Thyroid gland (tissue), 4 donors: ENCODE measurements around the gene NUDCD3. TPM values are rescaled to one million over a fixed set of nuclear protein-coding genes. Genes with fewer than 3 reads are reported as not detected.

Source experiments
- DNase-seq, 2 donors: peaks; one replicate each; pipeline ENCODE4 v3.0.0-alpha.2; 2019
- H3K27ac ChIP-seq, 3 donors: fragments of 200-600 bp; sonication (generic); 1 replicate in 2 of 3; 2 replicates in 1 of 3; pipeline ENCODE4 v1.5.1; 2016 to 2019; ENCODE audit warnings: mild to moderate bottlenecking in 1 of 3, moderate library complexity in 1 of 3
- H3K27me3 ChIP-seq: fragments of 200-600 bp; sonication (generic); one replicate; pipeline ENCODE4 v1.5.1; 2019
- H3K36me3 ChIP-seq, 2 donors: fragments of 200-600 bp; sonication (generic); one replicate each; pipeline ENCODE4 v1.5.1; 2016 to 2019
- H3K4me1 ChIP-seq, 2 donors: fragments of 200-600 bp; sonication (generic); one replicate each; pipeline ENCODE4 v1.5.1; 2017 to 2019
- H3K4me3 ChIP-seq, 3 donors: fragments of 200-600 bp; sonication (generic); replicated peaks in 1 of 3; 1 replicate in 2 of 3; 2 replicates in 1 of 3; pipeline ENCODE4 v1.5.1; 2016; ENCODE audit warnings: mild to moderate bottlenecking in 1 of 3
- H3K9me3 ChIP-seq: fragments of 200-600 bp; sonication (generic); one replicate; pipeline ENCODE4 v1.5.1; 2017
- CTCF ChIP-seq, 6 experiments: fragments of 200-600 bp in 3 of 6; fragments of 450-650 bp in 3 of 6; sonication (generic) in 3 of 6; IDR thresholded peaks; one replicate each; pipeline ENCODE4 v1.5.1; 2016 to 2019; ENCODE audit warnings: antibody characterized with exemption in 6 of 6, mild to moderate bottlenecking in 2 of 6, inconsistent platforms in 1 of 6, moderate library complexity in 1 of 6
- POLR2A ChIP-seq, 2 donors: fragments of 450-650 bp; IDR thresholded peaks; one replicate each; pipeline ENCODE4 v1.6.1; 2017; ENCODE audit warnings: antibody characterized with exemption in 2 of 2, mild to moderate bottlenecking in 2 of 2, moderate library complexity in 1 of 2
- WGBS, 2 donors: methylation state at CpG; one replicate each; pipeline ENCODE4 v1.1.5; 2017; 5-methylcytosine and 5-hydroxymethylcytosine counted together
- intact Hi-C: fragments of 100-400 bp; cut with DNase I; formaldehyde crosslinking; loops from one replicate; pipeline ENCODE4 v1.15.1; 2023
- total RNA-seq, 4 donors: library from RNA; depleted of rRNA; stranded (reverse); fragments of >200 nt; gene quantifications; one replicate each; pipeline ENCODE4 v1.2.3, GENCODE V29; 2016

NUDCD3 gene
- total RNA-seq, 4 donors from 2014 or later: 41.4 to 76.9 (median 52.0) TPM

GRCh38 chr7:44415047-44415446 is 75.4 kb downstream of the NUDCD3 start:
- TF ChIP-seq POLR2A (IDR thresholded peaks at IDR 0.05) (no peak), CTCF (IDR thresholded peaks at IDR 0.05) (no peak)
- peak overlapping the region in 1 of 3 donors; percentile 15 for H3K27ac ChIP-seq
- H3K4me3 ChIP-seq: no peak overlapping the region
- H3K4me1 ChIP-seq: peaks cover 25 to 32% of the 10 kb centered on the region in 2 donors
- intact Hi-C loops: no loop called here
- no peaks in the 10 kb centered on the region for H3K9me3 ChIP-seq
- H3K27me3 ChIP-seq: no peaks in the 10 kb centered on the region
- no peak for DNase-seq
- H3K36me3 ChIP-seq: no peaks in the 10 kb centered on the region
- 90 to 100% methylated on average over 1 of the region's 1 CpG for WGBS, 2 donors

- intact Hi-C loops: no loop called here
- no peak for DNase-seq
- WGBS, 2 donors: 97 to 100% methylated on average over 2 of the region's 2 CpGs
- no peak overlapping the region for H3K27ac ChIP-seq
- H3K4me1 ChIP-seq: peaks cover 15 to 28% of the 10 kb centered on the region in 2 donors
- TF ChIP-seq POLR2A (IDR thresholded peaks at IDR 0.05): no peak
- no peak for TF ChIP-seq CTCF (IDR thresholded peaks at IDR 0.05)
- H3K9me3 ChIP-seq: no peaks in the 10 kb centered on the region
- no peaks in the 10 kb centered on the region for H3K27me3 ChIP-seq
- H3K36me3 ChIP-seq: no peaks in the 10 kb centered on the region
- no peak overlapping the region for H3K4me3 ChIP-seq
Observed at GRCh38 chr7:44411306-44411705, 79.2 kb downstream of the NUDCD3 start.

- Histone ChIP-seq H3K36me3 (peaks cover 3 to 7% of the 10 kb centered on the region in 2 donors), H3K27me3 (no peaks in the 10 kb centered on the region), H3K4me1 (peaks cover 0 to 12% of the 10 kb centered on the region in 2 donors), H3K9me3 (no peaks in the 10 kb centered on the region), H3K4me3 (no peak overlapping the region), H3K27ac (no peak overlapping the region)
- intact Hi-C loops: no loop called here
- DNase-seq: no peak
- 67 to 79% methylated on average over 3 of the region's 3 CpGs for WGBS, 2 donors
- no peak for TF ChIP-seq CTCF (IDR thresholded peaks at IDR 0.05)
- no peak for TF ChIP-seq POLR2A (IDR thresholded peaks at IDR 0.05)
Observed at GRCh38 chr7:44408596-44408995, 81.9 kb downstream of the NUDCD3 start.

GRCh38 chr7:44403775-44404174 is 86.7 kb downstream of the NUDCD3 start:
- peaks cover 13 to 16% of the 10 kb centered on the region in 2 donors for H3K36me3 ChIP-seq
- no peak overlapping the region for H3K27ac ChIP-seq
- no peak for TF ChIP-seq CTCF (IDR thresholded peaks at IDR 0.05)
- TF ChIP-seq POLR2A (IDR thresholded peaks at IDR 0.05): no peak
- H3K9me3 ChIP-seq: no peaks in the 10 kb centered on the region
- no peak for DNase-seq
- no peaks in the 10 kb centered on the region for H3K27me3 ChIP-seq
- H3K4me1 ChIP-seq: peaks cover 0 to 9% of the 10 kb centered on the region in 2 donors
- WGBS, 2 donors: 88 to 97% methylated on average over 2 of the region's 2 CpGs
- intact Hi-C loops: no loop called here
- no peak overlapping the region for H3K4me3 ChIP-seq

GRCh38 chr7:44403176-44403759 is 87.2 kb downstream of the NUDCD3 start:
- H3K27ac ChIP-seq: no peak overlapping the region
- intact Hi-C loops: no loop called here
- TF ChIP-seq CTCF (IDR thresholded peaks at IDR 0.05) (no peak), POLR2A (IDR thresholded peaks at IDR 0.05) (no peak)
- no peaks in the 10 kb centered on the region for H3K9me3 ChIP-seq
- no peaks in the 10 kb centered on the region for H3K27me3 ChIP-seq
- 92 to 98% methylated on average over 4 of the region's 4 CpGs for WGBS, 2 donors
- peaks cover 13 to 16% of the 10 kb centered on the region in 2 donors for H3K36me3 ChIP-seq
- no peak for DNase-seq
- no peak overlapping the region for H3K4me3 ChIP-seq
- peaks cover 0 to 4% of the 10 kb centered on the region in 2 donors for H3K4me1 ChIP-seq
